KMS-11 (cell line): ENCODE results near the gene ULK4.

Experiments used
- H2AFZ ChIP-seq: fragments of 200-600 bp; sonication (generic); 2 replicates; pipeline ENCODE4 v1.6.1; 2016; ENCODE audit warnings: antibody characterized with exemption, mixed run types, low read depth
- H3K27ac ChIP-seq: fragments of 200-600 bp; sonication (generic); 2 replicates; pipeline ENCODE4 v1.6.1; 2016; ENCODE audit warnings: mild to moderate bottlenecking, mixed run types
- H3K27me3 ChIP-seq: fragments of 200-600 bp; sonication (generic); 2 replicates; pipeline ENCODE4 v1.6.1; 2017; ENCODE audit warnings: mild to moderate bottlenecking, low read depth, mixed run types, moderate library complexity; ENCODE audit not compliant: insufficient read depth
- H3K36me3 ChIP-seq: fragments of 200-600 bp; sonication (generic); 2 replicates; pipeline ENCODE4 v1.6.1; 2017; ENCODE audit warnings: mild to moderate bottlenecking, mixed run types; ENCODE audit not compliant: insufficient read depth
- H3K4me1 ChIP-seq: fragments of 200-600 bp; sonication (generic); 2 replicates; pipeline ENCODE4 v1.6.1; 2016; ENCODE audit warnings: mild to moderate bottlenecking, low read depth, mixed run types; ENCODE audit not compliant: poor library complexity, severe bottlenecking
- H3K4me2 ChIP-seq: fragments of 200-600 bp; sonication (generic); 2 replicates; pipeline ENCODE4 v1.7.0; 2016; ENCODE audit warnings: mild to moderate bottlenecking, mixed run types
- H3K4me3 ChIP-seq: fragments of 200-600 bp; sonication (generic); IDR thresholded peaks from 2 replicates; pipeline ENCODE4 v1.6.1; 2017; ENCODE audit warnings: low read depth, low read length, mixed read lengths; ENCODE audit not compliant: insufficient read depth
- H3K79me2 ChIP-seq: fragments of 200-600 bp; sonication (generic); 2 replicates; pipeline ENCODE4 v1.6.1; 2016; ENCODE audit warnings: low read depth, mixed run types; ENCODE audit not compliant: insufficient read depth
- H3K9ac ChIP-seq: fragments of 200-600 bp; sonication (generic); 2 replicates; pipeline ENCODE4 v1.6.1; 2016; ENCODE audit warnings: mild to moderate bottlenecking, mixed run types
- H4K20me1 ChIP-seq: fragments of 200-600 bp; sonication (generic); 2 replicates; pipeline ENCODE4 v1.6.1; 2016; ENCODE audit warnings: mild to moderate bottlenecking, mixed run types; ENCODE audit not compliant: insufficient read depth
- TF ChIP-seq, protein P1 (sequence below): fragments of 200-600 bp; sonication (generic); conservative IDR thresholded peaks from 2 replicates; pipeline ENCODE4 v1.6.1; 2017; ENCODE audit warnings: low read depth, mild to moderate bottlenecking, antibody characterized with exemption, low read length, moderate library complexity, mixed read lengths

Gene ULK4

DNA sequence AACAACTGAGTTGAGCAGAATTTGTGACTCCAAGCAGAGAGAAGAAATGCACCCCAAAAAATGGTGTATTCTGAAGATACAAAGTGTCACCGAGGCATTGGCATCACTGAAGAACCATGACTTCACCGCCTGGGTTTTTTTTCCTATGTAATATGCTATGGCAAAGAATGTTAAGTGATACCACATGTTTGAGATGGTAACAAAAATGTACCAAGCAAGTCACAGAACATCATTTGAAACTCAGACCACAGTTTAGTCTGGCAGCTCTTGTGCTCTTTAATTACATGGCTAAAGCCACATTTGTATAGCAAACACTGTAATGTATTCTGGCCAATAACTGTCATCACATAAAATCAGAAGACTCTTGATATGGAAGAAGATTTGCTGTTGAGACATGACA lies 323.5 kb downstream of the ULK4 start:
- H3K27ac ChIP-seq: no peak overlapping the region
- H3K27me3 ChIP-seq: no peaks in the 10 kb centered on the region
- TF ChIP-seq, protein P1, sequence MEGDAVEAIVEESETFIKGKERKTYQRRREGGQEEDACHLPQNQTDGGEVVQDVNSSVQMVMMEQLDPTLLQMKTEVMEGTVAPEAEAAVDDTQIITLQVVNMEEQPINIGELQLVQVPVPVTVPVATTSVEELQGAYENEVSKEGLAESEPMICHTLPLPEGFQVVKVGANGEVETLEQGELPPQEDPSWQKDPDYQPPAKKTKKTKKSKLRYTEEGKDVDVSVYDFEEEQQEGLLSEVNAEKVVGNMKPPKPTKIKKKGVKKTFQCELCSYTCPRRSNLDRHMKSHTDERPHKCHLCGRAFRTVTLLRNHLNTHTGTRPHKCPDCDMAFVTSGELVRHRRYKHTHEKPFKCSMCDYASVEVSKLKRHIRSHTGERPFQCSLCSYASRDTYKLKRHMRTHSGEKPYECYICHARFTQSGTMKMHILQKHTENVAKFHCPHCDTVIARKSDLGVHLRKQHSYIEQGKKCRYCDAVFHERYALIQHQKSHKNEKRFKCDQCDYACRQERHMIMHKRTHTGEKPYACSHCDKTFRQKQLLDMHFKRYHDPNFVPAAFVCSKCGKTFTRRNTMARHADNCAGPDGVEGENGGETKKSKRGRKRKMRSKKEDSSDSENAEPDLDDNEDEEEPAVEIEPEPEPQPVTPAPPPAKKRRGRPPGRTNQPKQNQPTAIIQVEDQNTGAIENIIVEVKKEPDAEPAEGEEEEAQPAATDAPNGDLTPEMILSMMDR: no peak
- H3K79me2 ChIP-seq: no peaks in the 10 kb centered on the region
- H3K36me3 ChIP-seq: no peaks in the 10 kb centered on the region
- H3K4me3 ChIP-seq: no peak overlapping the region
- no peak overlapping the region for H3K4me2 ChIP-seq
- no peaks in the 10 kb centered on the region for H3K4me1 ChIP-seq
- H3K9ac ChIP-seq: no peak overlapping the region
- no peaks in the 10 kb centered on the region for H4K20me1 ChIP-seq
- H2AFZ ChIP-seq: no peak overlapping the region

GRCh38 chr3:41632700-41633099 lies 329.2 kb downstream of the ULK4 start:
- Histone ChIP-seq H2AFZ (no peak overlapping the region), H3K4me3 (no peak overlapping the region), H3K4me2 (no peak overlapping the region), H3K4me1 (no peaks in the 10 kb centered on the region), H3K36me3 (no peaks in the 10 kb centered on the region), H3K79me2 (no peaks in the 10 kb centered on the region), H3K27me3 (no peaks in the 10 kb centered on the region), H4K20me1 (no peaks in the 10 kb centered on the region), H3K9ac (no peak overlapping the region), H3K27ac (no peak overlapping the region)
- TF ChIP-seq, protein P1: no peak

DNA sequence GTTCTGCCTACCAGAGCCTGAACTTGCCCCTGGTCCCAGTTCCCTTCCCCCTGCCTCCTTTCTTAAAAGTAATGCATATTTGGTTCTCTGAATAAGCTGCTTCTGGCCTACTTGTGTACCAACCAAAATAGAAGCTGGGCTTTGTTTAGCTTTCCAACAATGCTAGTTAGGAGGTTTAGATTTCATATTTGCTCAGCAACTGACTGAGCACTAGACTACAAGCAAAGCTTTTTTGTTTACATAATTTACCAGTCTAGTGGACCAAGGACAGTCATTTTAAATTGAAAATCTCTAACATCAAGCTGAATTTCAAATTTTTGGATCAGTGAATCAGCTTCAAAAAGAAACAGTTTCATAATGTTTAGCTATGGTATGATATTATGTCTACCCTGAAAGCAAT lies 331.2 kb downstream of the ULK4 start:
- H3K36me3 ChIP-seq: no peaks in the 10 kb centered on the region
- no peaks in the 10 kb centered on the region for H4K20me1 ChIP-seq
- no peak overlapping the region for H3K4me3 ChIP-seq
- H3K27ac ChIP-seq: no peak overlapping the region
- H3K4me2 ChIP-seq: no peak overlapping the region
- no peak overlapping the region for H3K9ac ChIP-seq
- TF ChIP-seq, protein P1: no peak
- H3K27me3 ChIP-seq: no peaks in the 10 kb centered on the region
- no peak overlapping the region for H2AFZ ChIP-seq
- no peaks in the 10 kb centered on the region for H3K79me2 ChIP-seq
- no peaks in the 10 kb centered on the region for H3K4me1 ChIP-seq

GRCh38 chr3:41629986-41630385 lies 331.9 kb downstream of the ULK4 start:
- Histone ChIP-seq H3K4me2 (no peak overlapping the region), H3K9ac (no peak overlapping the region), H3K4me3 (no peak overlapping the region), H3K79me2 (no peaks in the 10 kb centered on the region), H3K36me3 (no peaks in the 10 kb centered on the region), H3K4me1 (no peaks in the 10 kb centered on the region), H4K20me1 (no peaks in the 10 kb centered on the region), H3K27me3 (no peaks in the 10 kb centered on the region), H3K27ac (no peak overlapping the region), H2AFZ (no peak overlapping the region)
- TF ChIP-seq, protein P1: no peak

DNA sequence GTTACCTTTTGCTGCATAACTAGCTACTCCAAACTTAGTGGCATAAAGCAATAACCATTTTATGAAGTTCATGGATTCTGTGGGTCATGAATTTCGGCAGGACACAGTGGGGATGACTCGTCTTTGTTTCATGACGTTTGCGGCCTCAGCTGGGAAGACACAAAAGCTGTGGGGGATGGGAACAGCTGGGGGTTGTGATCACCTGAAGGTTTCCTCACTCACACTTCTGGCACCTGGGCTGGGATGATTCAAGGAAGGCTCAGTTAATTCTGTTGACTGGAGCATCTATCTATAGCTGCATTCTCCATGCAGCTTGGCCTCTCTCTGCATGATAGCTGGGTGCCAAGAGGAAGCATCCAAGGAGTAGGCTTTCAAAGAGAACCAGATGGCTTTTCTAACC lies 332.8 kb downstream of the ULK4 start:
- Histone ChIP-seq H3K4me2 (no peak overlapping the region), H3K4me3 (no peak overlapping the region), H2AFZ (no peak overlapping the region), H3K27me3 (no peaks in the 10 kb centered on the region), H3K27ac (no peak overlapping the region), H3K79me2 (no peaks in the 10 kb centered on the region), H3K4me1 (no peaks in the 10 kb centered on the region), H3K9ac (no peak overlapping the region), H3K36me3 (no peaks in the 10 kb centered on the region), H4K20me1 (no peaks in the 10 kb centered on the region)
- TF ChIP-seq, protein P1: no peak
